Raji (cell line): ENCODE data around the gene CEP128.

Experiments
- POLR2A ChIP-seq: IDR thresholded peaks from 2 replicates; pipeline ENCODE4 v1.6.1; 2011; ENCODE audit warnings: low read depth, low read length, control low read depth; ENCODE audit not compliant: insufficient read depth

CEP128 gene

GRCh38 chr14:80957613-80958012 is 16.1 kb upstream of the CEP128 start:
- TF ChIP-seq POLR2A, result no peak

- no peak for TF ChIP-seq POLR2A
Measured at GRCh38 chr14:80956922-80957321, 15.4 kb upstream of the CEP128 start.

- TF ChIP-seq POLR2A, result no peak
Measured at GRCh38 chr14:80956102-80956501, 14.6 kb upstream of the CEP128 start.

DNA sequence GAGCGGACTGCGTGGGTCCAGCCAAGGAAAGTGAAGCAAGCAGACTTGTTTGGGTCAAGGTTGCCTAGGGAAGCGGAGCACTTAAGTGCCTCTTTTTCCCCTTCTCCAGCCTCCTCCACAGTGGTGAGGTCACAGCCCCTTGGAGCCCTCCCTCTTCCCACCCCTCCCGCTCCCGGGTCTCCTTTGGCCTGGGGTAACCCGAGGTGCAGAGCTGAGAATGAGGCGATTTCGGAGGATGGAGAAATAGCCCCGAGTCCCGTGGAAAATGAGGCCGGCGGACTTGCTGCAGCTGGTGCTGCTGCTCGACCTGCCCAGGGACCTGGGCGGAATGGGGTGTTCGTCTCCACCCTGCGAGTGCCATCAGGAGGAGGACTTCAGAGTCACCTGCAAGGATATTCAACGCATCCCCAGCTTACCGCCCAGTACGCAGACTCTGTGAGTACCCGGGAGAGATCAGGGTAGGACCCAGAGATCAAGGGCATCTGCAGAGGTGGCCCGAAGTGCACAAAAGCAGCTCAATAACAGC is 13.9 kb upstream of the CEP128 start, which contains the start of gene TSHR:
TSHR (plus strand) TSS at position 206 of the 526 bp plus-strand sequence; CDS start at position 266, 60 bp downstream.
- no peak for TF ChIP-seq POLR2A

DNA sequence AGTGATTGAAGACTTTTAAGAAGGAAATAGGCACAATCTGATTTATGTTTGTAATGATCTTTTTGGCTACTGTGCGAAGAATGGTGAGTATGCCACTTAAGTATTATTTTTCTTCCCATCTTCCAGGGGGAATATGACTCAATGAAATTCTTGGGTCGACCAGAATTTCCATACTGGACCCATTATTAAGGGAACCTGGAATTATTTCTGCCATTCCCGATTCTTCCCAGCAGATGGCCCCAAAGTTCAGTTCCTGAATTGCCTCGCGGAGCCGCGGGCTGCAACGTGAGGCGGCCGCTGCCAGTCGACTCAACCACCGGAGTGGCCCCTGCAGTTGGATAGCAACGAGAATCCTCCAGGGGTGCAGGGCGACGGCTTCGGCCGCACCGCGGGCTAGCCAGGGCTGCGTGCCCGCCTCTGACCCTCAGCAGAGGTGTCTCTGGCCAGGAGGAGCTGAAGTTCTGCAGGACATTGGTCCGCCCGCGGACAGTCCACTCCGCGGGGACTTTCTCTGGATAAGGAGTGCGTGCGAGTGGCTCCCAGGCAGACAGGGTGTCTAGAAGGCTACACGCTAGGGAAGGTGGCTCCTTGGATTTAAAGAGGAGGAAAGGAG is 13.3 kb upstream of the CEP128 start:
- no peak for TF ChIP-seq POLR2A

- TF ChIP-seq POLR2A, result no peak
Measured at GRCh38 chr14:80951491-80951890, 10.0 kb upstream of the CEP128 start.

GRCh38 chr14:80948291-80948690 is 6.8 kb upstream of the CEP128 start:
- TF ChIP-seq POLR2A, result no peak

- no peak for TF ChIP-seq POLR2A
Measured at GRCh38 chr14:80946797-80947196, 5.3 kb upstream of the CEP128 start.

- no peak for TF ChIP-seq POLR2A
Measured at GRCh38 chr14:80946187-80946586, 4.6 kb upstream of the CEP128 start.

DNA sequence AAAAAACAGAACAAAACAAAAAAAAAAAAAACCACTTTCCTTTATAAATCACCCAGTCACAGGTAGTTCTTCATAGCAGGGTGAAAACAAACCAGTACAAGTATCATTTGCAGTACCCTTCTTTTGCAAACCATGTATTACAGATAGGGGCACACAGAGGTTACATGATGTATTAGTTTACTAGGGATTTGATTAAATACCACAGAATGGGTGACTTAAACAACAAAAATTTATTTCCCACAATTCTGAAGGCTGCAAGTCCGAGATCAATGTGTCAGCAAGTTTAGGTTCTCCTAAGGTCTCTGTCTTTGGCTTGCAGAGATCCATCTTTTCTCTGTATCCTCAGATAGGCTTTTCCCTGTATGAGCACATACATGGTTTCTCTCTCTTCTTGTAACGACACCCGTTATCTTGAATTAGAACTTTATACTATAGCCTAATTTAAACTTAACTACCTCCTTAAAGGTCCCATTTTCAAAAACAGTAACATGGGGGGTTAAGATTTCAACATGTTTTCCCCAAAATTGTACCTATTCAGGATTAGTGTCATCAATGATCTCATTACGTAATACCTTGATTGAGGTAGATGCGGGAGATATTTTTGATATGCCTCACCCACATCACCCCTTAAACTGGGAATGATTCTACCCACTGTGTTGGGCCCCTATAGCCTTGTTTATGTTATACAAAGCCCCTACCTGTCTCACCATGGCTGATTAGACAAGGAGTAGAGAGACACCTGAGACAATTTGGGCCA is 3.5 kb upstream of the CEP128 start:
- TF ChIP-seq POLR2A, result no peak

GRCh38 chr14:80942191-80942600 is 658 bp upstream of the CEP128 start:
- no peak for TF ChIP-seq POLR2A

DNA sequence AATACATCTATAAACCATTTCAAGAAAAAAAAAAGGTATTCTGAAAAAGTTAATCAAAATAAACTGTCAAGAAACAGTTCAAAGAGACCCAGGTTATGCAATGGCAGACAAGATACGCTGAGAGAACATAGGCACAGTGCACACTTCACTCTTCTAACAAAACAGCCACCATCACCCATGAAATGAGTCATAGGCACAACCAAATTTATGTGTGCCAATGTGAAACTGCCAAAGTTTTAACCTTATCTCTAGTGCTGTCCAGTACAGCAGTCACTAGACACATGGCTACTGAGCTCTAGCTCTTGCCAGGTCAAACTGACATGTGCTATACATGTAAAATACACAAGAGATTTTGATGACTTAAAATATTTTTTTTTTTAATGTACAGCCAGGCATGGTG is 1.4 kb downstream of the CEP128 start:
- no peak for TF ChIP-seq POLR2A

DNA sequence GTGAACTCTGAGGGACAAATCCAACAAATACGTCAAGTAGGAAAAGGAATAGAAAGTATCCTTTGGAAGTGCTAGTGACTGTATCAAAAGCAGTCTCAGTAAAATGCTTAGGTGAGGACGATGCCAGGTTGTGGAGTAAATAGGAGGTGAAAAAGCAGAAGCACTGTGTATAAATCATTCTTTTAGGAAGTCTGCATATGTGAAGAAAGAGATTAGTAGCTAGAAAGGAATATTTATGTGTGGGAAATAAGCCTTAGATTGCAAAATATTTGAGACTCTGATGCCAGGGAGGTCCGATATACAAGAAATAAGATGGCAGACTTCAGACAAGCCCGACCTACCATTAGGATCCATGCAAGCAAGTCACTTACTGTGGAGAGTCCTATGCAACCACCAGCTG is 7.9 kb downstream of the CEP128 start:
- TF ChIP-seq POLR2A, result no peak

DNA sequence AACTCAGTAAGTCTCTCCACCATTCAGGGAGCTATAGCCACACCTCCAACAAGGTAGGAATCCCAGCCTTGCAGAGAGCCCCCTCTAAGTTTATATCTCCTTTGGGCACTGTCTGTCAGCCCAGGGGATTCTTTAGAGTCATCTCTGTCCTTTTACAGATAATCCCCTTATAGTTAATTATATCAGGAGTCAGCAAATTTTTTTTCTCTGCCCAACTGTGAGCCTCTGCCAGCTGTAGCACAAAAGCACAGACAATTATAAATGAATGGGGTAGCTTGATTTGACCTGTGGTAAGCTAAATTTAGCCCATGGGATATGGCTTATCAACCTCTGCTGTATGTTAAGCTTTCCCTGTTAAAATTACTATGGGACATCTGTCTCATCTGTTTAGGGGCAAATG is 8.3 kb downstream of the CEP128 start:
- no peak for TF ChIP-seq POLR2A

GRCh38 chr14:80930836-80931389 is 10.6 kb downstream of the CEP128 start:
- peak; percentile 34; the same call in 1 of the 2 replicates for TF ChIP-seq POLR2A

- no peak for TF ChIP-seq POLR2A
Measured at GRCh38 chr14:80930095-80930494, 11.4 kb downstream of the CEP128 start.

DNA sequence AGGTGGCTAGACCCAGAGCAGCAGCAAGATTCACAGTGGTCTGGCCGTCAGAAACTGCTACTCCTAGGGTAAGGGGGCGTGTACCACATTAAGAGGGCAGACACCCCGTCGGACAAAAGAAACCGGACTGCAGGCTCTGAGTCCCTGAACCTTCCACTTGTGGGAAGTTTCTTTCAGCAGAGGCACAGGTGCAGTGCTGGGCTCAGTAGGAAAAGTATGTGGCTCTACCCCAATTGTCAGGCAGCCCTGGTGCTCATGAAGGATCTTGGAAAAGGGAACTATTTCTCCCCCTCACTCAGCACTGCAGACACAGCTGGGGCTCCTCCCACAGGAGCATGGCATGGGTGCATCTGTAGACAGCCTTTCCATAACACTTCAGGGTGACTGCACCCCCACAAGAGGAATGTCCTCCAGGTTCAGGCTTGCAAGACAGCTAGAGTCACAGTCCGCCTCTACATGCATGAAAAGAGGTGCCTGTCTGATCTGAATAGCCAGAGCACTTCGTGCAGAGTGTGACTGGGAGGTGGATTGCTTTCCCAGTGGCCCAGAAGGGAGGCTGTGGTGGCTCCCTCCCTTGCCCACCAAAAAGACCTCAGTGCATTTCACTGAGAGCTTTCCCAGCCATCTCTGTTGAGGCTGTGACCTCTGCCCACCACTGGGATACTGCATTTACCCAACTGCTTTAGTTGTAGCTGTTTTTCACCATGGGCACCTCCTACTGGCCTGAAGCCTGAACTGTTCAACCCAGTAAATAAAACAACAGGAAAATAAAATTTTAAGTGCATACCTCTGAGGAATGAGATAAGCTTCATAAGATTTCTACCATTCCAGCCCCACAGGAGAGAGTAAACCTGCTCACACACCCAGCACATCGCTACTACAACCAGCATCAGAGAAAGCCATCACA is 14.2 kb downstream of the CEP128 start:
- TF ChIP-seq POLR2A, result no peak
